ACC112 (cell line): ENCODE results near the gene COPS4.
"Not testable (repeated sequence)": the region's sequence is repeated elsewhere in the genome, so short reads cannot be mapped to it uniquely, and the experiment has no call there.

Source experiments
- H2AFZ ChIP-seq: fragments of 200-600 bp; sonication (generic); one replicate; pipeline ENCODE4 v1.6.0; 2017; ENCODE audit warnings: antibody characterized with exemption, low read length; ENCODE audit not compliant: unreplicated experiment
- H3K27ac ChIP-seq: fragments of 200-600 bp; sonication (generic); 2 replicates; pipeline ENCODE4 v1.5.1; 2014; ENCODE audit warnings: low read depth, mild to moderate bottlenecking, antibody characterized with exemption, low read length, moderate library complexity
- H3K27me3 ChIP-seq: fragments of 200-600 bp; sonication (generic); 2 replicates; pipeline ENCODE4 v1.6.1; 2014; ENCODE audit warnings: mild to moderate bottlenecking, antibody characterized with exemption, low read length, moderate library complexity, mixed read lengths; ENCODE audit not compliant: insufficient read depth
- H3K36me3 ChIP-seq: fragments of 200-600 bp; sonication (generic); 2 replicates; pipeline ENCODE4 v1.6.1; 2016; ENCODE audit warnings: mild to moderate bottlenecking, antibody characterized with exemption, low read length, moderate library complexity, mixed read lengths; ENCODE audit not compliant: insufficient read depth
- H3K4me1 ChIP-seq: fragments of 200-600 bp; sonication (generic); one replicate; pipeline ENCODE4 v1.6.1; 2016; ENCODE audit warnings: low read length, mixed read lengths; ENCODE audit not compliant: insufficient read depth, unreplicated experiment, control insufficient read depth
- H3K4me3 ChIP-seq: fragments of 200-600 bp; sonication (generic); 2 replicates; pipeline ENCODE4 v1.5.1; 2014; ENCODE audit warnings: mild to moderate bottlenecking, low read depth, low read length
- H3K79me2 ChIP-seq: fragments of 200-600 bp; sonication (generic); one replicate; pipeline ENCODE4 v1.6.0; 2016; ENCODE audit warnings: low read length; ENCODE audit not compliant: control insufficient read depth, unreplicated experiment, insufficient read depth

Gene COPS4

GRCh38 chr4:83065266-83065665 lies 30.3 kb downstream of the COPS4 start:
- H3K36me3 ChIP-seq: peaks cover 8% of the 10 kb centered on the region; the same call in 1 of the 2 replicates
- H3K4me1 ChIP-seq: peaks cover 3% of the 10 kb centered on the region

GRCh38 chr4:83067058-83067639 lies 32.2 kb downstream of the COPS4 start:
- peaks cover 4% of the 10 kb centered on the region; the same call in 1 of the 2 replicates for H3K36me3 ChIP-seq
- H3K27ac ChIP-seq: no peak overlapping the region
- H3K79me2 ChIP-seq: no peaks in the 10 kb centered on the region

More at GRCh38 chr4:83065266-83065665, 30.3 kb downstream of the COPS4 start:
- no peaks in the 10 kb centered on the region for H3K27me3 ChIP-seq
- no peak overlapping the region for H3K4me3 ChIP-seq
- H2AFZ ChIP-seq: no peak overlapping the region
- no peaks in the 10 kb centered on the region for H3K79me2 ChIP-seq
- H3K27ac ChIP-seq: no peak overlapping the region

GRCh38 chr4:83071116-83071515 lies 36.1 kb downstream of the COPS4 start:
- H2AFZ ChIP-seq: no peak overlapping the region
- H3K27ac ChIP-seq: no peak overlapping the region
- peaks cover 23% of the 10 kb centered on the region for H3K4me1 ChIP-seq
- H3K4me3 ChIP-seq: no peak overlapping the region
- H3K27me3 ChIP-seq: no peaks in the 10 kb centered on the region
- no peaks in the 10 kb centered on the region for H3K79me2 ChIP-seq
- H3K36me3 ChIP-seq: peaks cover 3% of the 10 kb centered on the region; the same call in 1 of the 2 replicates

More at GRCh38 chr4:83067058-83067639, 32.2 kb downstream of the COPS4 start:
- peaks cover 12% of the 10 kb centered on the region for H3K4me1 ChIP-seq
- H2AFZ ChIP-seq: no peak overlapping the region
- H3K27me3 ChIP-seq: no peaks in the 10 kb centered on the region
- H3K4me3 ChIP-seq: no peak overlapping the region

- H2AFZ ChIP-seq: no peak overlapping the region
- H3K27ac ChIP-seq: no peak overlapping the region
- peaks cover 20% of the 10 kb centered on the region for H3K4me1 ChIP-seq
- H3K79me2 ChIP-seq: no peaks in the 10 kb centered on the region
- H3K36me3 ChIP-seq: peaks cover 6% of the 10 kb centered on the region
- H3K4me3 ChIP-seq: no peak overlapping the region
- H3K27me3 ChIP-seq: no peaks in the 10 kb centered on the region
Measured at GRCh38 chr4:83074086-83074704, 39.2 kb downstream of the COPS4 start.

GRCh38 chr4:83074783-83075182 lies 39.8 kb downstream of the COPS4 start:
- not testable (repeated sequence) for H3K79me2 ChIP-seq, H3K27ac ChIP-seq, H2AFZ ChIP-seq, H3K4me3 ChIP-seq, H3K27me3 ChIP-seq, H3K36me3 ChIP-seq
- peaks cover 20% of the 10 kb centered on the region for H3K4me1 ChIP-seq

- Histone ChIP-seq H3K79me2 (no peaks in the 10 kb centered on the region), H3K27ac (peak overlapping the region; percentile 2), H3K36me3 (peaks cover 6% of the 10 kb centered on the region), H3K4me1 (peaks cover 20% of the 10 kb centered on the region), H2AFZ (no peak overlapping the region), H3K4me3 (peak overlapping the region; percentile 6; the same call in 1 of the 2 replicates), H3K27me3 (no peaks in the 10 kb centered on the region)
Measured at GRCh38 chr4:83075311-83076095, 40.5 kb downstream of the COPS4 start.

- H3K27ac ChIP-seq: no peak overlapping the region
- H3K4me3 ChIP-seq: no peak overlapping the region
- H3K27me3 ChIP-seq: no peaks in the 10 kb centered on the region
- H3K36me3 ChIP-seq: peaks cover 6% of the 10 kb centered on the region
- no peak overlapping the region for H2AFZ ChIP-seq
- no peaks in the 10 kb centered on the region for H3K79me2 ChIP-seq
- H3K4me1 ChIP-seq: peaks cover 6% of the 10 kb centered on the region
Measured at GRCh38 chr4:83080561-83080960, 45.6 kb downstream of the COPS4 start.

GRCh38 chr4:83082777-83083176 lies 47.8 kb downstream of the COPS4 start:
- no peaks in the 10 kb centered on the region for H3K36me3 ChIP-seq
- no peaks in the 10 kb centered on the region for H3K4me1 ChIP-seq
- no peak overlapping the region for H3K27ac ChIP-seq
- no peak overlapping the region for H3K4me3 ChIP-seq
- no peaks in the 10 kb centered on the region for H3K79me2 ChIP-seq
- no peaks in the 10 kb centered on the region for H3K27me3 ChIP-seq
- H2AFZ ChIP-seq: no peak overlapping the region

- H3K36me3 ChIP-seq: no peaks in the 10 kb centered on the region
- no peak overlapping the region for H3K27ac ChIP-seq
- H2AFZ ChIP-seq: no peak overlapping the region
- H3K79me2 ChIP-seq: no peaks in the 10 kb centered on the region
- no peaks in the 10 kb centered on the region for H3K4me1 ChIP-seq
- H3K4me3 ChIP-seq: no peak overlapping the region
- H3K27me3 ChIP-seq: no peaks in the 10 kb centered on the region
Measured at GRCh38 chr4:83083925-83084475, 49.0 kb downstream of the COPS4 start.

GRCh38 chr4:83084956-83085355 lies 50.0 kb downstream of the COPS4 start:
- H3K27ac ChIP-seq, H3K27me3 ChIP-seq, H3K36me3 ChIP-seq, H3K79me2 ChIP-seq, H3K4me1 ChIP-seq, H3K4me3 ChIP-seq, H2AFZ ChIP-seq: not testable (repeated sequence)
